ENCODE data around the gene PTPN4.

DNA sequence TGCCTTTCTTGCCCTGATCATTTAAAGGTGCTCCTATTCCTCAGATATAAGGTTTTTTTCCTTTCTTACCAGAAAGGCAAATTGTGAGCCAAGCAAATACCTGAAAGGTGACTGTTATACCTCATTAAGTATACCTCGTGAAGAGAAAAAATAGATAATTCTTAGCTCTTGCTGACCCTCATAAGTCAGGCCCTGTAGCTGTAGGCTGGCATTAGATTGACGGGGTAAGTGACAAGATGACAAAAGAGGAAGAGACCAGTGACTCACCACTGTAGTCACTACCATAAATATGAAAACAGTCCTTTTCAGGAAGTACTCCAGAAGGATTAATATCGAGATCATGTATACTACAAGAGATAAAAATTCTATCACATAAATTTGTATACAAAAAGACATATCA lies 104.6 kb downstream of the PTPN4 start:
- TF ChIP-seq CTCF (IDR thresholded peaks at IDR 0.05) = no peak
- no peak for TF ChIP-seq POLR2AphosphoS5 (IDR thresholded peaks at IDR 0.05)
- TF ChIP-seq POLR2A (IDR thresholded peaks at IDR 0.05) = no peak
- TF ChIP-seq EP300 (IDR thresholded peaks at IDR 0.05) = no peak
